GM18508 (cell line): ENCODE data around the gene TMCC1.
"Not testable (repeated sequence)": the region's sequence is repeated elsewhere in the genome, so short reads cannot be mapped to it uniquely, and the experiment has no call there.

ENCODE experiments used
- ATAC-seq: cut with Tn5 transposase; IDR thresholded peaks from one replicate; pipeline ENCODE4 v1.9.1; 2021; ENCODE audit warnings: moderate number of reproducible peaks; ENCODE audit not compliant: insufficient read depth, unreplicated experiment

Gene TMCC1

DNA sequence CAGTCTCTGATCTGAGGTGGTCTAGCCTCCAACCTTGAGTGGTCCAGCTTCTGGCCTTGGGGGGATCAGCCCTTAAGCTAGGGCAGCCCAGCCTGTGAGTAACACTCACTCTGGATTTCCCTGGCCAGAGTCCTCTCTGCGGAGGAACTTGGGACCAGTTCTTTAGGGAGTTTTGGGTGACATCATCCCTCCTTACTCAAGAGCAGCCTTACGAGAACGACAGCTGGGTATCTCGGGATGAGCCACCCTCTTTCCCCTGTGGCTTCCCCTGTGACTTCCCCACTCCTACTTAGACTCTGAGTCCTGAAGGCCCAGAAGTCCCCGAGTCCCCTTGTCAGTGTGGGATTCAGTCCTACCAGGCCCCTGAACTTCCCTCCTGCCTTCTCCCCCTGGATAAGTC, 276.8 kb downstream of the TMCC1 start:
- ATAC-seq, result no peak

DNA sequence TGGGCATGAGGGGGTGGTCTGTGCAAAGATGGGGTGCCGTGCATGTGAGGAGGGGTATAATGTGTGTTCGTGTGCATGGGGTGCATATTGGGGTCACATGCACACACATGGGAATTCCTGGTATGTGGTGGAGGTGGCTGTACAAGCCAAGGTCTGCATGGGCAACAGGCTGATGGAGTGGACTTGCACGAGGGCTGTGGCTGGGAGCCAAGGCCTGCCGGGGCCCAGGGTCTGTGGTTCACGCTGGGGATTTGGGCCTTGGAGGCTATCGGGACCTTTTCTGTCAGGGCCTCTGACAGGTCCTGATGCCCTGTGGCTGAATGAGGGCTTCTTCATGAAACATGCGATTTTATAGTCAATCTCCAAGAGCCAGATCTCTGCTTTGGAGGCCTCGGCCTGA, 277.2 kb downstream of the TMCC1 start:
- no peak for ATAC-seq

DNA sequence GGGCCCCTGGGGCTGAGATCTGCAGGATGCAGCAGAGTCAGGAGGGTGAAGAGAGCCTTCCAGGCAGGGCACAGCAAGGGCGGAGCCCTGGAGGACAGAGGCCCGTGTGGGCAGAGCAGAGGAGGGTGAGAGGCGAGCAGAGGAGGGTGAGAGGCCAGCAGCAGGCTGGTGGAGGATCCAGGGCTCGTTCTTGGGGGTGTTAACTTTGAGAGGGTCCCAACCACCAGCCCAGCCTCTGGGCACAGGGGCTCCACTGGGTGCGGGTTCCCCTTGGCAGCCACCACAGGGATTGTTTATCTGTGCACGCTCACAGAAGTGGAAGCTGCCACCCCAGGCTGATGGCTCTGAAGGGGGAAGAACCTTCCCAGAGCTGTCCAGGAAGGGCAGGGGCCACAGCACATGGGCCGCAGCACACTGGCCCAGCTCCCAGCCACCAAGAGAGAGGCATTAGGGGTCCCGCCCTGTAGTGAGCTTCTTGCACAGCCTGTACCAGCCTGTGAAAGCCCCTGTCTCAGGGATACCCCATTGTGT, 277.7 kb downstream of the TMCC1 start:
- no peak for ATAC-seq

DNA sequence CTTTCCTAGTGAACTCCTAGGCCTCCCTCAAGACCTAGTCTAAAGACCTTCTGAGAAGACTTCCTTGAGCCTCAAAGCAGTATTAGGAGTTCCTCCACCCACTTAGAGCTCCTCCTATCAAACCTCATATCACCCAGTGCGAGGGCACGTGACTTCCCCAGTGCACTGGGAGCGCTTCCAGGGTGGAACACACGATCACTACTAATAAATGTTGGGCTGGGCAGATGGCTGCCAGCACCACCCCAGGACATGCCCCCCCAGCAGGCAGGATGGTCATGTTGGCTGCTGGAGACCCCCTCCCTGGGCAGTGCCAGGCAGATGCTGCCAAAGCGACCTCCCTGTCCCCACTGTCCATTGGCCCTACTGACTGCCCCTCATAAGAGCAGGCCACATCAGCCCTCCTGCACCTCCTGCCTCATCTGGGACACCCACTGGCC, 278.6 kb downstream of the TMCC1 start:
- no peak for ATAC-seq

DNA sequence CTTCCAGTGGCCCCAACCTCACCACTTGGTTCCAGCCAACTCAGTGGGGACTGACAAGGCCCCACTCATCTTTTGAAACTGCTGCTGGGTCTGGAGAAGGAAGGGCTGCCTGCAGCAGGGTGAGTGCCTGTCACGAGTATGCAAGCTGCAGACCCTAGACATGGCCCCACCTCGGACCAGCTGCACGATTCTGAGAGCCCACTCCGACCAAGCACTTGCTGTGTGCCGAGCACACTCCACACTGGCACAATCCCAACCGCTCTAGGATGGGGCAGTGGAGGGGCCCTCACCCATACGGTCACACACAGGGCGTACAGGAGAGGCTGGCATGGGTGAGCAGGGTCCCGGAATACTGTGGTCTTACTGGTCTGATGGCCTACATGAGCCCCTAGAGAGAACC, 279.1 kb downstream of the TMCC1 start:
- no peak for ATAC-seq

DNA sequence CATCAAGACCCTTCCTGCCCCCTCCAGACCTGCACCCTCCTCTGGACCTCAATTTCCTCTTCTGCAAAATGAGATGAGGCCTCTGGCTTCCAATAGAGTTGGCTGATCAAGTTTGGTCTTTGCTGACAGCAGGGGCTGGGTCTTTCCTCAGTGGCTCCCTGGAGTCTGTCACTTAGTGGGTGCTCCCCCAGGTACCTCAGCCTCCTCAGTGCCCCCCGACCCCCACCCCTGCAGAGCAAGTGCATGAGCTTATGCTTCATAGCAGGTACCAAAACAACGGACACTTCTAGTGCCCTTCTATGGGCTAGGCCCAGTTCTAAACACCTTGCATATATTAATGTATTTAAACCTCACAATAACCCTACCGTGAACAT, 280.2 kb downstream of the TMCC1 start:
- ATAC-seq, result no peak

DNA sequence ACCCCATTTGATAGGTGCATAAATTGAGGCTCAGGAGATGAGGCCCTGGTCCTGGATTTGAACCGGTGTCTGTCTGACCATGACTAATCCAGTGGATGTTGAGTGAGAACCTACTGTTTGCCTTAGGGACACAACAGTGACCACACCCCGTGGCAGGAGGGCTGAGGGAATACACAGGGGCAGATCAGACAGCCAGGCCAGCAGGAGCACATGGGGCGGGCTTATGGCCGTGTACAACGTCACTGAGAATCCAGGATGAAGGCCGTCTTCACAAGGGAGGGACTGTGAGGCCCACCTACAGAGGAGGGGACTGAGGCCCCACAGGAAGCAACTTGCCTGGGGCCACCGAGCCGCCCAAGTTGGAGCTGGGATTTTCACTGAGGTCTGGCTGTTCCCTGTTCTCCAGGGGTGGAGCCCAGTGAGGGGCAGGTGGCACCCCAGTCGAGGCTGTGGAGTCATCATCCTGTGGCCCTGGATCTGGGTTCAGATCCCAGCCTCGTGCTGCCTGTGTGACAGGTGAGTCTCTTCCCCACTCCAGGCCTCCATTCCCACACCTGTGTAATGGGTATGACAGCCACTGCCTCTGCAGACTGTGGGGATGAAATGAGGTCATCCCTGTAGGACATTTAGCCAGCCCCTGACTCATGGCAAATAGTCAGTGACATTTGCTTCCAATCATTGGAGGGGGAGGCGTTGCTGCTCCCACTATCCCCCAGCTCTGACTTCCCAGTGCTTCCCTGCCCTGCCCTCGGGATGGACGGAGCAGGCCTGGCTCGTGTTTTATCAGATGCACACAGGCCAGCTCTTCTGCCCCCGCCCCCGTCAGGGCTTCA, 280.8 kb downstream of the TMCC1 start:
- no peak for ATAC-seq

DNA sequence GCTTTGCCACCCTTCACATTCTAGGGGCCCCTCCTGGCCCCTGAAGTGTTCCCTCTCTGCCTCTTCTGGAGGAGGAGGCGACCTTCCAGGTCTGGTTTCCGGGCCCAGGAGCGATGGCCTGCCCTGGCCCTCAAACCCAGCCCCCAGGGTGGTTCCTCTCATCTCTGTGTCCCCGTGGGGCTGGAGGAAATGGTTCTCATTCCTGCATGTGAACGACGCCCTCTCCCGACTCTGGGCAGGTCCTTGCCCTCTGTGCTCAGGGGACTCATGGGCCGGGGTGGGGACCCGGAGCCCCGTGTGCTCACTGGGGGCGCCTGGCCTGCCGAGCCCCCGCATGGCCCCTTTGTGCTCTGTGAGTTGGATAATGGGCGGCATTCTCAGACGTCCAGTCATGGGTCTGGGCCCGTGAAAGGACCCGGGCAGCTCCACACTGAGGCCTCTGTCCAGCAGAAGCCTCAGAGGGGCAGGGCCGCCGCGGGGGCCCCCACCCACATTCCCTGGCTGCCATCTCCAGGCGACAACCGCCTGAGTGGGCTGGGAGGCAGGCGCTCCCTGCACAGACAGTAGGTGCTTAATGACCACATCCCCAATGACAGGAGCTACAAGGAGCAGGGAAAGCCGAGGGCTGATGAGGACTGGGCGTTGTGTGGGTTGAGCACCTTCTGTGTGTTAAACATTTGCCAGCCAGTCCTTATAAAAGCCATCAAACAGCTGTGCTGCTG, 281.5 kb downstream of the TMCC1 start:
- ATAC-seq, result no peak

DNA sequence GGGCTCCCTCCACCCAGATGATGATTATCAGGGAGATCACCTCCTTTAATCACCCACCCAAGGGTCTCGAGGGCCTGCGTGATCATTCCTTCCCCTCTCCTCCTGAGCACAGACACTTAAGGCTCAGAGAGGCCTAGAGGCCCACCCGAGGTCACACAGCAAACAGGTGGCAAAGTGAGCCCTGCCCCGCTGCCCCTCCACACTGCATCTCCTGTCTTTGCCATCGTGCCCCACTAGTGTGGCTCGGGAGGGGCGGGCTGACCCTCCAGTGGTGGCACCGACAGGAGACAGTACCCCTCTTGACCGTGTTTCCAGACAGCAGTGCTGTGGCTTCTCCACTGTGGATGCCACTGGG, 282.1 kb downstream of the TMCC1 start:
- no peak for ATAC-seq

DNA sequence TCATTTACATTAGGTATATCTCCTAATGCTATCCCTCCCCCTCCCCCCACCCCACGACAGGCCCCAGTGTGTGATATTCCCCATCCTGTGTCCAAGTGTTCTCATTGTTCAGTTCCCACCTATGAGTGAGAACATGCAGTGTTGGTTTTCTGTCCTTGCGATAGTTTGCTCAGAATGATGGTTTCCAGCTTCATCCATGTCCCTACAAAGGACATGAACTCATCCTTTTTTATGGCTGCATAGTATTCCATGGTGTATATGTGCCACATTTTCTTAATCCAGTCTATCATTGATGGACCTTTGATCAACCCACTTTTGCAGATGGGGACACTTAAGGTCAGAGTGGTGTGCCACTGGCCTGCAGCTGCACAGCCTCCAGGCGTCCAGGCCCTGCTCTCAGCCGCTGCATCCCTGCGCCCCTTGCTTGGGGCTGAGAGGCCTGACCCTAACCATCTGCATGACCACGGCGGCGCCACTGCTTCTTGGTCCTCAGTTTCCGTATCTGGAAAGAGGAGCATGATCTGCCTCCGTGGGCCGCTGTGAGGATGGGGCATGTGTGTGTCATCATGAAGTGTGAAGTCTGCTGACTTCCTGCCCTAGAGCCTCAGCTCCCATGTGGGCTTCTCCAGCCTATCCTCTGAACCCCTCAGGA, 282.6 kb downstream of the TMCC1 start:
- not testable (repeated sequence) for ATAC-seq

DNA sequence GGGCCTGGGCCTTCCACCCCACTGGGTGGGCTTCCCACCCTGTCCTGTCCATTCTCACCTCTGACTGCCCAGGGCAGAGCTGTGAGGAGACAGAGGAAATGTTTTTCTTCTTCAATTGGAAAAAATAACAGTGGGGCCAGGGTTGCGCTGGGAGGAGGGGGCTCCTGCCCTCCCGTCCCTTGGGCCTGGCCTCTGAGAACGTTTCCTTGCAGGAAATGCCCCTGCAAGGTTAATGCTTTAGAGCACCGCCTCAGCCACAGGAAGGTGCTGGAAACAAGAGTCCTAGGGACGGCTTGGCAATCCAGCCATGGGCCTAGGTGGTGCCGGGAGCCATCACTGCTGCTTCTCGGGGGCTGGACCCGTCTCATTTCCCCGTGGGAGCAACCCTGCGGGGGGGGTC, 283.2 kb downstream of the TMCC1 start:
- no peak for ATAC-seq

DNA sequence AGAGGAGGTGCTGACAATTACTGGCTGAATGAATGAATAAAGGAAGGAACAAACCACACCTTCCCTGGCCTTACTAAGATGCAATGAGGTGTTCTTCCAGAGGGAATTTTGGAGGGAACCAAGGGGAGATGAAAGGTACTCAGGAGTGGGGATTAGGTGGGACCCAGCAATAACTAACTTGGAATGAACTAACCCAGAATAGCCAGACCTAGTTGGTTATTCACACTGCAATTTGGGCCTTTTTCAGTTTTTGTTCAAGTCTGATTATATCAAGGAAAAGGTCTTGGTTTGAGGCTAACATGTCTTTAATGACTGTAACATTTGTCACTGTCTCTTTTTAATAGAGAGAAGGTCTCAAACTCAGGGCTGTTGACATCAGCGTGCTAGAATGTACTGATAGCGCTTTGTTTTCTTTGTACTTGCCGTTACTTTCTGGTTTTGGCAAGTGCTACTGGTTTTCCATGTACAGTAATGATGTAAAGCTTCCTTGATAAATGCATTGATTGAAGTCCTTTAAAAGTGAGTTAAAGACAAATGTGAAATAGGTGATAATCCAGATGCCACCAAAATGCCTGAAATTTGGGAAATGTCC, 283.8 kb downstream of the TMCC1 start:
- no peak for ATAC-seq

DNA sequence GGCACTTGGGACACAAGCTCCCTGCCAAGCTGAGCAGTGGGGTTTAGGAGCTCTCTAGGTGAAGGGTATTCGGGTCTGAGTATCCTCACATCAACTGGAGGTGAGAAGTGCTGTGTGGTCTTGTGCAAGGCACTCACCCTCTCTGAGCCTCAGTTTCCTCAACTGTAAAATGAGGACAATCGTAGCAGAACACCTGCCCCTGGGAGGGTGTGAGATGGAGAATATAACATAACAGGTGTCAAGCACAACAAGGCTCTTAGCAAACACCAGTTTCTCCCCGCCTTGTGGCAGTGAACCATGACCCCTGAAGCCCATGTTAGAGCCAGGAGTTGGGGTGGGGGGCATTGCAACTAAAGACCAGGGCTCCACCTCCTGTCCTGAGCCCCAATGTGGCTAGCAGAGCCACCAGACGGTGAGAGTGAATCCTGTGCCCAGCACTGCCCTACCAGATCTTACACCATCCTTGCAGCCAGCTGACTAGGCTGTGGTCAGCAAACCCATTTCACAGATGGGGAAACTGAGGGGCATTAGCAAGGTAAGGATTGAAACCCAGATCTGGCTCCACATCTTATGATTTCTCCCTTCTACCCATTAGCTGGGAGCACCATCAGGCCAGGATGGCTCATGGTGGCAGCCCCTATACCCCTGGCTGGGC, 284.4 kb downstream of the TMCC1 start:
- ATAC-seq, result no peak

DNA sequence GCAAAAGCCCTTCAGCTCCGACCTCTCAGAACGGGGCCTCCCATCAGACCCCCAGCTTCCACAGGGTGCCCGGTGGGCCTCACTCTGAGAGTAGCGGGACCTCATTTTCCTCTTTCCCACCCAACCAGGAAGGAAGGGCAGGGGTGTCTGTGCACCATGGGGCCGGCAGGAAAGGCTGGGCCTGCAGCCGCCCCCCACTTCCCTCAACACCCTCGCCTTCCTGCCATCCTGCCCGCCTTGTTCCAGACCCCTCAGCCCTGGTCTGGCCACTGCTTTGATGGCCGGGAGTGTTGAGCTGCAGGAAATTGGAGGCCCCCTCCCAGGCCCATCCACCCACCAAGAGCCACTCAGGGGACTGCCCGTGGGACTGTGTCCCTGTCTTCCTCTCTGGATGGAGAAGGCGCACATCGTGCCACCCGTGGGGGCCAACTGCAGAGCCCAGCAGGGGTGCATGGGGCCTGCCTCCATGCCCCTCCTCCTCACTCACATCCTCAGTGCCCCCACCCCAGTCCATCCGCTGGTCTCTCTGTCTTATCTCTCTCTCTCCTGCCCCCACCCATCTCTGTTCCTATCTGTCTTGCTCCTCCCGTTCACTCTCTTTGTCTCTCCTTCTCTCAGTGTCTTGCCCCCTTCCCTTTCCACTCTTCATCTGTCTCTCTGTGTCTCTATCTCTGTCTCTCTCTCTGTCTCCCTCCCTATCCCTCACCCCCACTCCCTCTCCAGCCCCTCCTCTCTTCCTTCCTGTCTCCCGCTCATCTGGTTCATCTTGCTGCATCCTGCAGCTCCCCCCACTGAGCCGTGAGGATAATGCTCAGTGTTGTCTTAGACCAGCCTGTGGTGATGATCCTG, 285.2 kb downstream of the TMCC1 start:
- ATAC-seq, result no peak

DNA sequence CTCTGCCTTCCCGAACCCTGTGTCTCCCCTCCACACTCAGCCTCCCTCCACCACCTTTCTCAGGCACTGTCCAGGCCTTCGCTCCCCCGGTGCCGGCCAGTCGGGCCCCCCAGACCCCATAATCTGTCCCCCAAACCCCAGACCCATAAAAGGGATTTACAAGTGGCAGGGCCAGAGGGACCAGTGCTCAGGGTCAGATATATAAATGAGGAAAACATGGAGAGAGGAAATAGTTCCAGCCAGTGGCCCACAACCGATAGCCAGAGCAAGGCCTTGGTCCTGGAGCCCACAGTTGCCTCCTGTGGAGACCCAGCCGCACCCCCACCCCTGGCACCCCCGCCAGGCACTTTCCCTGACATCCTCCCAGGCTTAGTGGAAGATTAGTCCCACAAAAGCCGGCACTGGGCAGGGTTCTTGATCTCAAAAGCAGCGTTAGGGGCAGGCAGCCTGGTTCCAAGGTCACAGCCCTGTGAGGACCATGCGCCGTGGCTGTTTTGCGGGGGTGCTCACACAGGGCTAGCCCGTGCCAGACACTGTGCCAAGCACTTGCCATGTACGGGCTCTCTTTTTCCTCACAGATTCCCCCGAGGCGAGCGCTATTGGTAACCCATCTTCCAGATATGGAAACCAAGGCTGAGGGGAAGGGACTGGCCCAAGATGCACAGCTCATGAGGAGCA, 286.0 kb downstream of the TMCC1 start:
- ATAC-seq, result no peak

DNA sequence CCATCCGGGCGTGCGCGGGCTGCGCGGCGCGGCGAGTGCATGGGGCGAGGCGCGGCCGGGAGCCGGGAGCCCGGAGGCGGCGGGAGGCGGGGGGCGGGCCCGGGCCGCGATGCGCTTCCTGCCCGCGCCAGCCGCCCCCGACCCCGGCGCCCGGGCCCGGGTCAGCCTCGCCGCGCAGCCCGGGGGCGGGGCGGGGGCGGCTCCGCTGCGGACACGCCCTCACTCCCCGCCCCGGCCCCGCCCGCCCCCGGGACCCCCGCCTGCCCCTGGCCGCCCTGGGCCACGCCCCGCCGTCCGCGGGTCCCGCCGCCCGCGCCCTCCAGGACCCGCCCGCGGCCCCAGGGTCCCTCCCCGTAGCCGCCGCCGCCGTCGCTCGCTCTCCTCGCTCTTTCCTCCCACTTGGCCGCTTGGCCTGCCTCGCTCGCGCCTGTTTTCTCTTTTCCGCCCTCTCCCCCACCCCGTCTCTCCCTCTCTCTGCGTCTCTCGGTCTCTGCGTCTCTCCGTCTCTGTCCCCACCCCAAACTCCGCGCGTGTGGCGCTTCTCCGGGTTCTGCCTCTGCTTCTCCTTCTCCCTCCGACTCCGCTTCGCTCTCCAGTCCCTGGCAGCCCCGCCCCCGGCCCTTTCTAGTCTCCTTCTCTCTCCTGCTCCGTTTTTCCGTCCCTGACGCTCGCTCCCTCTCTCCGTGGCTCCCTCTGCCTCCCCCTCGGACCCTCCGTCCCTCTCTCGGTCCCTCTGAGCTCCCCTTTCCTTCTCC, 286.7 kb downstream of the TMCC1 start, which contains the start of gene PLXND1:
TSS of gene PLXND1 (minus strand) at position 41 of the 755 bp plus-strand sequence. CDS start at position 4, 37 bp downstream.
- no peak for ATAC-seq

DNA sequence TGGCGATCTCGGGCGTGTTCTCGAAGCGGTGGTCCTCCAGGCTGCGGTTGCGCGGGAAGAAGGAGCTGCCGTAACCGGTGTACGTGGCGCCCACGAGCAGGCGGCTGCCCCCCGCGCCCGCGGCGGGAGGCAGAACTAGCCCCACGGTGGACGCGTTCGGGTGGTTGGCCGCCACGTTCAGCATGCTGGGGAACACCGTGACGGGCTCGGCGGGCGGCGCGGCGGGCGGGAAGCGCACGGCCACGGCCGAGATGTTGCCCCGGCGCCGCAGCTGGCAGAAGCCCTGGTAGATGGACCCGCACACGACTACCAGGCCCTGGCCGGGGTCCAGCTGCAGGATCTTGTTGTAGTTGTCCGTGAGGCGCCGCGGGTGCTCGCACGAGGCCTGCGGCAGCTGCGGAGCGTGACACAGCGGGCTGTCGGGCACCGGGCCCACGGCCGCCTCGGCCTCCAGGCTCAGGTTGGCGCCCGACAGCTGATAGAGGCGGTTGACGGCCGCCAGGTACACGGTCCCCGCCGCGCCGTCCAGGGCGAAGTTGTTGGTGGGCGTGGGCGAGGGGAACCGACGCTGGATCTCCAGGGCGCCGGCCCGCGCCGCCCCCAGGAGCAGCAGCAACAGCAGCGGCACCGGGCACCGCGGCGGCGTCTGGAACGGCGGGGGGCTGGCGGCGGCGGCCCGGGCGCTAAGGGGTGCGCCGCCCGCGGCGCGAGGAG, 287.4 kb downstream of the TMCC1 start:
- ATAC-seq, result no peak
